Testis (tissue), 2 donors: ENCODE data around the gene DHX35.

Experiments
- POLR2A ChIP-seq: fragments of 450-650 bp; IDR thresholded peaks from one replicate; pipeline ENCODE4 v1.6.1; 2017; ENCODE audit warnings: antibody characterized with exemption, mild to moderate bottlenecking, moderate library complexity
- TF ChIP-seq, protein P1 (sequence below), 3 experiments: fragments of 450-650 bp in 2 of 3; fragments of 200-600 bp in 1 of 3; sonication (generic) in 1 of 3; IDR thresholded peaks; one replicate each; pipeline ENCODE4 v1.5.1; 2016 to 2019; ENCODE audit warnings: antibody characterized with exemption in 3 of 3, mild to moderate bottlenecking in 2 of 3, moderate library complexity in 1 of 3

DNA sequence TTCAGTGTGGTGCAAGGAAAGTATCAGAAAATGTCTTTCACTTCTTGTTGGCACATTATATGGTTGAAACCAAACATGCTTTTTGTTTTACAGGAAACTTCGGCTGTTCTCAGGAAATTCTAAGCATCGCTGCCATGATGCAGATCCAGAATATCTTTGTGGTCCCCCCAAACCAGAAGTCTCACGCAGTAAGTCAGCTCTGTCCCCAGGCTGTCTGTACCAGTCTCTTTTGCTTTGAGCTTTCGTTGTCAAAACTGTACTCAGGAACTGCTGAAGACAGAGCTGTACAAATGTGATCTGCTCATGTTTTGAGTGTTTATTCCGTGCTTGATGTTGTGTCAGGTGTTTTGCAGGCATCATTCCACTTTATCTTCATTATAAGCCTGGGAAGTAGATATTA is 59.6 kb downstream of the DHX35 start:
- TF ChIP-seq, protein P1, sequence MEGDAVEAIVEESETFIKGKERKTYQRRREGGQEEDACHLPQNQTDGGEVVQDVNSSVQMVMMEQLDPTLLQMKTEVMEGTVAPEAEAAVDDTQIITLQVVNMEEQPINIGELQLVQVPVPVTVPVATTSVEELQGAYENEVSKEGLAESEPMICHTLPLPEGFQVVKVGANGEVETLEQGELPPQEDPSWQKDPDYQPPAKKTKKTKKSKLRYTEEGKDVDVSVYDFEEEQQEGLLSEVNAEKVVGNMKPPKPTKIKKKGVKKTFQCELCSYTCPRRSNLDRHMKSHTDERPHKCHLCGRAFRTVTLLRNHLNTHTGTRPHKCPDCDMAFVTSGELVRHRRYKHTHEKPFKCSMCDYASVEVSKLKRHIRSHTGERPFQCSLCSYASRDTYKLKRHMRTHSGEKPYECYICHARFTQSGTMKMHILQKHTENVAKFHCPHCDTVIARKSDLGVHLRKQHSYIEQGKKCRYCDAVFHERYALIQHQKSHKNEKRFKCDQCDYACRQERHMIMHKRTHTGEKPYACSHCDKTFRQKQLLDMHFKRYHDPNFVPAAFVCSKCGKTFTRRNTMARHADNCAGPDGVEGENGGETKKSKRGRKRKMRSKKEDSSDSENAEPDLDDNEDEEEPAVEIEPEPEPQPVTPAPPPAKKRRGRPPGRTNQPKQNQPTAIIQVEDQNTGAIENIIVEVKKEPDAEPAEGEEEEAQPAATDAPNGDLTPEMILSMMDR (IDR thresholded peaks at IDR 0.05) = no peak
- no peak for TF ChIP-seq POLR2A
